Duodenal mucosa (tissue), 2 donors: ENCODE results near the gene LPP.

Experiments used
- H3K27ac ChIP-seq: one replicate; pipeline ENCODE4 v1.7.0; 2013; ENCODE audit warnings: low read depth, low read length
- H3K27me3 ChIP-seq, 2 donors: one replicate each; pipeline ENCODE4 v1.7.0; 2013; ENCODE audit warnings: low read length in 2 of 2, control low read depth in 1 of 2; ENCODE audit not compliant: insufficient read depth in 2 of 2, control insufficient read depth in 1 of 2
- H3K36me3 ChIP-seq, 2 donors: one replicate each; pipeline ENCODE4 v1.7.0; 2013; ENCODE audit warnings: low read length in 2 of 2, control low read depth in 1 of 2; ENCODE audit not compliant: insufficient read depth in 2 of 2, control insufficient read depth in 1 of 2
- H3K4me1 ChIP-seq, 2 donors: one replicate each; pipeline ENCODE4 v1.7.0; 2013; ENCODE audit warnings: low read length in 2 of 2, control low read depth in 1 of 2; ENCODE audit not compliant: insufficient read depth in 2 of 2, control insufficient read depth in 1 of 2
- H3K4me3 ChIP-seq, 2 donors: one replicate each; pipeline ENCODE4 v1.7.0; 2013; ENCODE audit warnings: low read length in 2 of 2, low read depth in 1 of 2
- H3K9ac ChIP-seq, 2 donors: one replicate each; pipeline ENCODE4 v1.7.0; 2013; ENCODE audit warnings: low read length in 2 of 2, low read depth in 1 of 2
- H3K9me3 ChIP-seq, 2 donors: one replicate each; pipeline ENCODE4 v1.7.0; 2013; ENCODE audit warnings: low read length in 2 of 2, control low read depth in 1 of 2; ENCODE audit not compliant: control insufficient read depth in 1 of 2

LPP gene

GRCh38 chr3:188727052-188727451 is 573.1 kb downstream of the LPP start:
- peaks cover 0 to 3% of the 10 kb centered on the region in 2 donors for H3K4me1 ChIP-seq
- H3K4me3 ChIP-seq, result no peak overlapping the region
- H3K9ac ChIP-seq, result no peak overlapping the region
- H3K36me3 ChIP-seq, result no peaks in the 10 kb centered on the region
- no peak overlapping the region for H3K27ac ChIP-seq
- no peaks in the 10 kb centered on the region for H3K27me3 ChIP-seq
- no peaks in the 10 kb centered on the region for H3K9me3 ChIP-seq

DNA sequence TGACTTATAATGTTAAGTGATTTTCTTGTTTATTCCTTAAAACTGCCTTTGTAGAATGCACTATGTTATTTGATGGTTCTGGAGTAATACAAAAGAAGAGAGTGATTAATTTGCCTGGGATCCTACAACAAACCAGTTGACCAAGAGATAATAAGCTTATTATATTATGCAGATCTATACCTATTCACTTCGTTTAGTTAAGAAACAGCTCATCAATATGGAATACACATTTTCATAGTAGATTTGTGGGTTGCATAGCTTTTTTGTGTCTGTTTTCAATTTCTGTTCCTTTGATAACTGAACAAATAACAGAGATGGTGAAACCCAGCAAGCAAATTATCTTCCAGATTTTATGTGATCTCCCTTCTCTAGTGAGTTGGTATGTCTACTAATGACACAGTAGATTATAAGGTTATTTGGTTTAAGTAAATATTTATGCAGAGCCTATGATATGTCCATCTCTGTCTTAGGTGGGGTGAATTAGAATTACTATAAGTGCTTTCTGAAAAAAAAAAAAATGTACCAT is 574.5 kb downstream of the LPP start:
- H3K36me3 ChIP-seq, result no peaks in the 10 kb centered on the region
- no peak overlapping the region for H3K4me3 ChIP-seq
- H3K9ac ChIP-seq, result no peak overlapping the region
- H3K9me3 ChIP-seq, result no peaks in the 10 kb centered on the region
- H3K4me1 ChIP-seq, result peaks cover 0 to 3% of the 10 kb centered on the region in 2 donors
- H3K27ac ChIP-seq, result no peak overlapping the region
- H3K27me3 ChIP-seq, result no peaks in the 10 kb centered on the region

- Histone ChIP-seq H3K36me3 (no peaks in the 10 kb centered on the region), H3K4me1 (peaks cover 0 to 3% of the 10 kb centered on the region in 2 donors), H3K9me3 (no peaks in the 10 kb centered on the region), H3K27me3 (no peaks in the 10 kb centered on the region), H3K27ac (no peak overlapping the region), H3K4me3 (no peak overlapping the region), H3K9ac (no peak overlapping the region)
Observed at GRCh38 chr3:188729422-188729821, 575.5 kb downstream of the LPP start.

DNA sequence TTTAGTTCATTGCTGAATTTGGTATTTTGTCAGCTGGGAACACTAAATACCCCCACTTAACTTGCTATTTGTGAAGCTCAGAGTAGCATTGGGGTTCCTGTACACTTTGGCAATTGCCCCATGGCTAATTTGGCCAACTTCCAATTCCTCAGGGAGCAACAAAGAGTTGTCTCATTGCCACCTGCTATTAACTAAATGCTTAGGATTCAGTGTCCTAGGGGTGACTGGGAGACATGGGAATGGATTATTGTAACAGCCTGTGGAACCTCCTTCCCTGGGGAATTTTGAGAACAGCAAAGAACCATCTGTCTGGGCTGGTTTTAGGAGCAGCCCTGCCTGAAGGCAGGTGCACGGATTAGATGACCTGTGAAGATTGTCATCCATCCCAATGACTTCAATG is 580.4 kb downstream of the LPP start:
- H3K4me3 ChIP-seq, result no peak overlapping the region
- H3K4me1 ChIP-seq, result no peaks in the 10 kb centered on the region
- no peaks in the 10 kb centered on the region for H3K36me3 ChIP-seq
- no peaks in the 10 kb centered on the region for H3K9me3 ChIP-seq
- H3K27ac ChIP-seq, result no peak overlapping the region
- no peaks in the 10 kb centered on the region for H3K27me3 ChIP-seq
- no peak overlapping the region for H3K9ac ChIP-seq

GRCh38 chr3:188739511-188739910 is 585.6 kb downstream of the LPP start:
- Histone ChIP-seq H3K27me3 (no peaks in the 10 kb centered on the region), H3K27ac (no peak overlapping the region)

DNA sequence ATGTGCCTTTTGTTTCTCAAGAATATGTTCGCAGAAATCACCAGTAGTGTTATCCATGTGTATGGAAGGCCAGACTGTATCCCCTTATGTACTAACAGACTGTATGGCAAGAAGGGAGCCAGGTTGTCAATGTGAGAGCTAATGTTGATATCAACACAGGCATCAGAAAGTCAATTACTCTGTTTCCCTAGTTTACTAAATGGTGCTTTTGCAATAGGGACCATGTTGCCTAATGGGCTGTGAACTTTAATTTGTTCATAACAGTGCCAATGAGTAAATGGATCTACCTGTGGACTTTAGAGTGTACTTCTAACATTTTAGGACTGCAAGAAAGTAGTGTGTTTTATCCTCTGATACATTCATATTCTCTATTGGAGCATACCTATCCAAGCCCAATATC is 586.1 kb downstream of the LPP start:
- Histone ChIP-seq H3K27me3 (no peaks in the 10 kb centered on the region), H3K9ac (no peak overlapping the region), H3K27ac (no peak overlapping the region), H3K9me3 (no peaks in the 10 kb centered on the region), H3K36me3 (no peaks in the 10 kb centered on the region), H3K4me1 (no peaks in the 10 kb centered on the region), H3K4me3 (no peak overlapping the region)

More at GRCh38 chr3:188739511-188739910, 585.6 kb downstream of the LPP start:
- H3K9ac ChIP-seq, result no peak overlapping the region
- H3K4me1 ChIP-seq, result no peaks in the 10 kb centered on the region
- no peaks in the 10 kb centered on the region for H3K36me3 ChIP-seq
- H3K9me3 ChIP-seq, result no peaks in the 10 kb centered on the region
- no peak overlapping the region for H3K4me3 ChIP-seq

GRCh38 chr3:188742755-188743550 is 589.0 kb downstream of the LPP start:
- no peaks in the 10 kb centered on the region for H3K4me1 ChIP-seq
- H3K4me3 ChIP-seq, result no peak overlapping the region
- no peaks in the 10 kb centered on the region for H3K9me3 ChIP-seq
- no peaks in the 10 kb centered on the region for H3K36me3 ChIP-seq
- H3K27me3 ChIP-seq, result no peaks in the 10 kb centered on the region
- H3K27ac ChIP-seq, result no peak overlapping the region
- H3K9ac ChIP-seq, result no peak overlapping the region

DNA sequence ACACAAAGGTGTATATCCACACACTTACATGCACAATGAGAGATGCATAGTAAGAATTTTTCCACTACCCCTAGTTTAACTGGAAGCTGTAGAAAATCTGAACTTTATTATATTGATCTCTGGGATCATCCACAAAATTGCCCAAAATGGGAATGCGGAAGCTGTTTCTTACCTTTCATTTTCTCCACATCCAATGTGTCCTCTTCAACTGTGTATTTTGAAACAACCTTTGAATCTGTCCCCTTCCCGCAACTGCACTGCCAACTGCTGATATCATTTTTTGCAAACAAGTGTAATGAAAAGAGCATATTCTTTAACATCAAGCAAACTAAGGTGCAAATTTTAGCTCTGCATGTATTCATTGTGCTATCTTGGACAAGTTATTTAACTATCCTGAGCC is 590.2 kb downstream of the LPP start:
- Histone ChIP-seq H3K9ac (no peak overlapping the region), H3K36me3 (no peaks in the 10 kb centered on the region), H3K9me3 (no peaks in the 10 kb centered on the region), H3K27me3 (no peaks in the 10 kb centered on the region), H3K27ac (no peak overlapping the region), H3K4me3 (no peak overlapping the region), H3K4me1 (no peaks in the 10 kb centered on the region)

DNA sequence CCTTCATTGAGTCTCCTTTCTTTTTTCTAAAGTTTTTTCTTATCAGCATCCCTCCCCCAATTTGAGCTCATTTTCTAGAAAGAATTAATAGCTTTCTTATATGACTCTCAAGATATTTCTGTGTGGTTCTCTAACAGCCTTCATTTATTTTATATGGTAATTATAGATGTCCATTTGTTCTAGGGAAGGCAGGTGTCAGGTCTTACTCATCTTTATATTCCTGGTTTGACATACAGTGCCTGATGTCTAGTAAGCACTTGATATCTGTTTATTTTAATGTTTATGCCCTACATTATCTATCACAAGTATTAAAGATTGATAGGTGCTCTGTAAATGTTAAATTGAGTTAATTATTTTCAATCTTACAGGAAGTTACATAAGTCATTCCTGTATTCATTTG is 591.1 kb downstream of the LPP start:
- no peak overlapping the region for H3K4me3 ChIP-seq
- no peaks in the 10 kb centered on the region for H3K36me3 ChIP-seq
- no peaks in the 10 kb centered on the region for H3K27me3 ChIP-seq
- H3K9me3 ChIP-seq, result no peaks in the 10 kb centered on the region
- H3K9ac ChIP-seq, result no peak overlapping the region
- H3K27ac ChIP-seq, result no peak overlapping the region
- H3K4me1 ChIP-seq, result no peaks in the 10 kb centered on the region

DNA sequence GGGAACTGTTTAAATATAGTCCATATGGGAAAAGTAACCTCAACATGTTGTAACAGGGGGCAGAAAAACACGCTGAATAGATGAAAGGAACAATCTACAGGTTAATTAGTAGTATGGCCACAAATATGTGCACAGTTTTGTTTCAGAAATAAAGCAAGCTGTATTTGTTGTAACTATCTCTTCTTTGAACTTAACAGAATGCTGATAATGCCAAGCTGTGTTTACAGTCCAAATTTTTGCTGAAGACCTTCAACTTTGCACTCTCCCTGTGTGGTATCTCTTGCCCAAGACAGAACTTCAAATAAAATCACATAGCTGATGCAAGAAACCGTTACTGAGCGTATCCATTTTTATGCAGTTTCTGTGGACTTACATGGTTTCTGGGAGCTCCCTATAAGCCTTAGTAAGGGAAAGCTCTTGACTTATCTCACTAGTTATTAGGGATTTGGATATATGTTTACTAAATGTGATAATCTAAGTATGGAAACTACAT is 592.4 kb downstream of the LPP start:
- H3K27me3 ChIP-seq, result no peaks in the 10 kb centered on the region
- H3K4me3 ChIP-seq, result no peak overlapping the region
- no peaks in the 10 kb centered on the region for H3K36me3 ChIP-seq
- no peak overlapping the region for H3K9ac ChIP-seq
- no peak overlapping the region for H3K27ac ChIP-seq
- H3K9me3 ChIP-seq, result no peaks in the 10 kb centered on the region
- H3K4me1 ChIP-seq, result no peaks in the 10 kb centered on the region
